Vagina (tissue), 2 donors: ENCODE results near the gene DUSP22.

Experiments
- CTCF ChIP-seq, 3 experiments: fragments of 450-650 bp in 2 of 3; fragments of 200-600 bp in 1 of 3; sonication (generic) in 1 of 3; IDR thresholded peaks; one replicate each; pipeline ENCODE4 v1.5.1; 2017 to 2019; ENCODE audit warnings: antibody characterized with exemption in 3 of 3, mild to moderate bottlenecking in 2 of 3, moderate library complexity in 2 of 3
- POLR2A ChIP-seq, 2 donors: fragments of 450-650 bp; IDR thresholded peaks; one replicate each; pipeline ENCODE4 v1.6.1; 2017; ENCODE audit warnings: antibody characterized with exemption in 2 of 2, mild to moderate bottlenecking in 2 of 2, moderate library complexity in 2 of 2
- POLR2AphosphoS5 ChIP-seq, 2 donors: sonication (generic); formaldehyde crosslinking; IDR thresholded peaks; one replicate each; pipeline ENCODE4 v1.9.0; 2017; ENCODE audit warnings: antibody characterized with exemption in 2 of 2, mild to moderate bottlenecking in 2 of 2, low read depth in 1 of 2; ENCODE audit not compliant: insufficient read depth in 1 of 2

DNA sequence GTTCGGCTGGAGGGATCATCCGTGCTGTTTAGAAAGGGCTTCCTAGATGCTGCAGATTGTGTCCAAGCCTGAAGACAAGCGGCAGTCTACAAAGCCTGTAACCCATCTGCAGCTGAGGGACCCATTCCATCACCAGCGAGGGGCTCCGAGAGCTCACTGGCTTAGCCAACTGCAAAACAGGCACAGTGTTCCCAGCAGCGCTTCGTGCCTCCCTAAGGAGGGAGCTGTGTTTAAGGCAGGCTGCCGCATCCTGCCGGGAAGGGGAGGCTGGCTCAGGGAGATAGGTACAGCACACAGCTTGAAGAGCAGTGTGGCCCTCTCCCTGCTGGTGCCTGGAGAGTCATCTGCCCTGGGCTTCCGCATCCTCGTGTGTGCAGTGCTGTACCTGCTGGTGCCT lies 32.4 kb downstream of the DUSP22 start:
- TF ChIP-seq CTCF (IDR thresholded peaks at IDR 0.05) (no peak), POLR2A (IDR thresholded peaks at IDR 0.05) (no peak), POLR2AphosphoS5 (IDR thresholded peaks at IDR 0.05; ENCODE audit: insufficient read depth in 1 of 2, low read depth in 1 of 2) (no peak)
